ENCODE data around the gene NUDCD3.
A peak's percentile ranks its signal among the peaks of the same experiment; 100 is the strongest.

DNA sequence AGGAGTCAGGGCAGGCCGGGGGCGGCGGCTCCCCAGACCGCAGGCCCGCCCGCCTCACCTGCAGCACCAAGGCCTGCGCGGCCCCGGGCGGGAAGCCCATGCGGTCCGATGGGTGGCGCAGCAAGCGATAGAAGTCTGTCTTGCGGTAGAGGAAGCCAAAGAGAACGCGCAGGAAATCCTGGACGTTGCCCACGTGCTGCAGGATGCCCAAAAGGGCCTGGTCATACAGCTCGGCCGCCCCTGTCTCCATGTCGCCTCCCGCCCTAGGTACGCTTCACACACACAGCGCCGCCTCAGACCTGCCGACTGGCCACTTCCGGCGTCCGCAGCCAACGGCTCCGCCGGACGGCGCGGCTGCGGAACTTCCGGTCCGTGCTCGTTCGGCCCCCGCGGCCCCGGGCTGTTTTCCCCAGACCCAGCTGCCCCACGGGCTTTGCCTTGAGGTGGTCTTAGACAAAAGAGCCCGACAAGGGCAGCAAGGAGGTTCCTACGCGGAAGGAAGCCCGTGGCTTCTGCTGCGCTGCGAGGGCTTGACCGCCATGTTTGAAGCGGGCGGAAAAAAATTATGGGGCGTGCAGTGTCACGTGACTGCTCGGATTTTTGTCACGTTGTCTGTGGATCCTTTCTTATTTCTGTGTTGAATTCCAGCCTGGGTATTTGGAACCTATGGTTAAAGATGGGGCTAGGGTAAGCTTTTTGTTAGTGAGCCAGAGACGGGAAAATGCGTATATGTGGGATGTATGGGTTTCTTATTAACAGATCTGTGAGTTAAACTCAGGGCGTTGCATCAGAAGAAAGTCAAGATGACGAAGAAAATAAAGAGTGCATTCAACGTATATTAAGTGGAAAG, at the start of gene NUDCD3:
- TF ChIP-seq POLR2A (IDR thresholded peaks at IDR 0.05), result peak; percentile 24 to 74 (median 73)
- TF ChIP-seq, protein P1, sequence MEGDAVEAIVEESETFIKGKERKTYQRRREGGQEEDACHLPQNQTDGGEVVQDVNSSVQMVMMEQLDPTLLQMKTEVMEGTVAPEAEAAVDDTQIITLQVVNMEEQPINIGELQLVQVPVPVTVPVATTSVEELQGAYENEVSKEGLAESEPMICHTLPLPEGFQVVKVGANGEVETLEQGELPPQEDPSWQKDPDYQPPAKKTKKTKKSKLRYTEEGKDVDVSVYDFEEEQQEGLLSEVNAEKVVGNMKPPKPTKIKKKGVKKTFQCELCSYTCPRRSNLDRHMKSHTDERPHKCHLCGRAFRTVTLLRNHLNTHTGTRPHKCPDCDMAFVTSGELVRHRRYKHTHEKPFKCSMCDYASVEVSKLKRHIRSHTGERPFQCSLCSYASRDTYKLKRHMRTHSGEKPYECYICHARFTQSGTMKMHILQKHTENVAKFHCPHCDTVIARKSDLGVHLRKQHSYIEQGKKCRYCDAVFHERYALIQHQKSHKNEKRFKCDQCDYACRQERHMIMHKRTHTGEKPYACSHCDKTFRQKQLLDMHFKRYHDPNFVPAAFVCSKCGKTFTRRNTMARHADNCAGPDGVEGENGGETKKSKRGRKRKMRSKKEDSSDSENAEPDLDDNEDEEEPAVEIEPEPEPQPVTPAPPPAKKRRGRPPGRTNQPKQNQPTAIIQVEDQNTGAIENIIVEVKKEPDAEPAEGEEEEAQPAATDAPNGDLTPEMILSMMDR (IDR thresholded peaks at IDR 0.05), result peak in 2 of 7 experiments; percentile 16 to 20
